HG02678 (cell line): Measurements from ENCODE around the gene RND2.
"Not testable (repeated sequence)": the region's sequence is repeated elsewhere in the genome, so short reads cannot be mapped to it uniquely, and the experiment has no call there.

Experiments
- ATAC-seq: cut with Tn5 transposase; IDR thresholded peaks from one replicate; pipeline ENCODE4 v1.9.1; 2021; ENCODE audit warnings: mild to moderate bottlenecking, moderate library complexity; ENCODE audit not compliant: unreplicated experiment

The RND2 gene

DNA sequence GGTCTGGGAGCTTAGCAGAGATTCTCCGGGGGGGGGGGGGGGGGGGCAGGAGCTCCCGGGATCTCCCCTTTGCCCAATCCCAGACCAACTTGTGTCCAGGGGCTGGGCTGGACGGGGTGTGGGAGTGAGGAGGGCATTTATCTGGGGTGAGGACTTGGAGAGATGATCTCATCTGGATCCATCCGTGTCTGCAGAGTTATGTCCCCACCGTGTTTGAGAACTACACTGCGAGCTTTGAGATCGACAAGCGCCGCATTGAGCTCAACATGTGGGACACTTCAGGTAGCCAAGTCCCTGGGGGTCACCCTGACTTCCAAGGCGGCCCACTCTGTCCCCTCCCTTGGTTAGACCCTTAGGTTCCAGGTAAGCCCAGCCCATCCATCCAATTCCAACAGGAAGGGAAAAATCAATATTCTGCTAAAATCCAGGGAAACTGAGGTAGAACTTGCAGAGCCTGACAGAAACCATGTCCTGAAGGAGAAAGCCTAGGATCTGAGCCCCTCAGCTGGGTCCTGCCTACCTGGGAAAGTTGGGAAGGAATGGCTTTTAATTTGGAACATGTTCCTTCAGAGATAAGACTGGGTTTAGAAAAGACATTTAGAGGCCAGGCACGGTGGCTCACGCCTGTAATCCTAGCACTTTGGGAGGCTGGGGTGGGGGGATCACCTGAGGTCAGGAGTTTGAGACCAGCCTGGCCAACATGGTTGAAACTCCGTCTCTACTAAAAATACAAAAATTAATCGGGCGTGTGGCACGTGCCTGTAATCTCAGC is 921 bp downstream of the RND2 start:
- ATAC-seq: no peak

DNA sequence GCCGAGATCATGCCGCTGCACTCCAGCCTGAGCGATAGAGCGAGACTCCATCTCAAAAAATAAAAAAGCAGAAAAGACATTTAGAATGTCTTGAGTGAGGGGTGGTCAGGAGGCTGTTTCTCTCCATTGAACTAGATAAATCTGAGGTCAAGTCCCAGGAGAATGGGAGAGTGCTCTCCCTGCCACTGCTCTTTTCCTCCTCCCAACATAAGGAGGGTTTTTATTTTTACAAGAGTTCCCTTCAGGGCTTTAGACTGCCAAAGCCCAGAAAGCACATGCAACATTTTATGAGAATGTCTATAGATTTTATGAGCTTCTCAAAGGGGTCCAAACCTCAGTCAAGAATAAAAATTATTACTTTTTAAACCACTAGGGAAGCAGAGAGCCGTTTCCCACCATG is 1.6 kb downstream of the RND2 start:
- ATAC-seq: no peak

DNA sequence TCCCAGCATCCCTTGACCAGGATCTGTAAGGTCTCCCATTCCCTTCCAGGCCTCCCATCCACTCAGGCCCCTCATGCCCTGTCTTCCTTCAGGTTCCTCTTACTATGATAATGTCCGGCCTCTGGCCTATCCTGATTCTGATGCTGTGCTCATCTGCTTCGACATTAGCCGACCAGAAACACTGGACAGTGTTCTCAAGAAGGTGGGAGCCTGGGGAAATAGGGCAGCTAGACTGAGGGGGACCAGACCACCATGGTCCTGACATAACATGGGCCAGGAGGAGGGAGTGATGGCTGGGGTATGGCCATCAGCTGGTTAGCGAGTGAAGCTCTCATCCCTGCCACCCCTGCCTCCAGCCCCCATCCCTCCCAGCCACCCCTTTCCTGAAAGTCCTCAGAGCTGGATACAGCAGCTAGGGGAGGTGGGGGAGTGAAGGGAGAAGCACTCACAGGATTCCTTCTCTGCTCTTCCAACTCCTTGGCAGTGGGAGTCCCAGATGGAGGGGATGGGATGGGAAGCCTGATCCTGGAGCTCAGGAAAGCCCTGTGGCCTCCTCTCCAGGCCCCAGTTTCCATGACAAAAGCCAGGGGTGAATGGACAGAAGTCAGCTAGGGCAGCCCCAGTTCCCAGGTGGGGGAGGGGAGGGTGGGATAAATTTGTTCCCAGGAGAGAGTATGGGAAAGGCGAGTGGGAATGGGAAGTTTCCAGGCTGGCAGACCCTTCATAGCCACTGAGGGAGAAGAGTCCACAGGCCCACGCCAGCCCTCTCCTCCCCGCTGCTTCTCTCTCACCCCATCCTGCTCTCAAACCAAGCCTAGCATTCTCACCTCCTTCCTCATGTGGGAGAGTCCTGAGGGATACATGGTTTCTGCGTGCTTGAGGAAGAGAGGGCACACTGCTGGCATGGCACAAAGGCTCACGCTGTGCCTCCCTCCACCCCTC is 2.3 kb downstream of the RND2 start:
- no peak for ATAC-seq

DNA sequence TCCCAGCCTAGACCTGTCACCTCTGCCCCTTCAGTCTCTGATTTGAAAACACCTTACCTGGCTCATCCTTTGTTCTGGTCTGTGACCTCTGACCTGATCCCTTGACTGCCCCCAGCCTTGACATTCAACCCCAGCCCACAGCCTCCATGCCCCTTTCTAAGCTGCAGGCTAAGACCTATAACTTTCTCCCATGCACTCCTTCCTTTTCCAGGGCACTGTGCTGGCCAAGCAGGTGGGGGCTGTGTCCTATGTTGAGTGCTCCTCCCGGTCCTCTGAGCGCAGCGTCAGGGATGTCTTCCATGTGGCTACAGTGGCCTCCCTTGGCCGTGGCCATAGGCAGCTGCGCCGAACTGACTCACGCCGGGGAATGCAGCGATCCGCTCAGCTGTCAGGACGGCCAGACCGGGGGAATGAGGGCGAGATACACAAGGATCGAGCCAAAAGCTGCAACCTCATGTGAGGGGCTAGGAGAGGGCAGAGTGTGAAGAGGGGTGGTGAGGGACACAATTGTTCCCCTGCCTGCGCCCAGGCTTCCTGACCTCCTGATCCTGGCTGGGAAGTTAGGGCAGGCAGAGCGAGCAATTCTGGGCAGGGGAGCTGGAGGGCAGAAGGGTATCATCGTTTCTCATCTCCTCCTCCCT is 3.3 kb downstream of the RND2 start:
- no peak for ATAC-seq

DNA sequence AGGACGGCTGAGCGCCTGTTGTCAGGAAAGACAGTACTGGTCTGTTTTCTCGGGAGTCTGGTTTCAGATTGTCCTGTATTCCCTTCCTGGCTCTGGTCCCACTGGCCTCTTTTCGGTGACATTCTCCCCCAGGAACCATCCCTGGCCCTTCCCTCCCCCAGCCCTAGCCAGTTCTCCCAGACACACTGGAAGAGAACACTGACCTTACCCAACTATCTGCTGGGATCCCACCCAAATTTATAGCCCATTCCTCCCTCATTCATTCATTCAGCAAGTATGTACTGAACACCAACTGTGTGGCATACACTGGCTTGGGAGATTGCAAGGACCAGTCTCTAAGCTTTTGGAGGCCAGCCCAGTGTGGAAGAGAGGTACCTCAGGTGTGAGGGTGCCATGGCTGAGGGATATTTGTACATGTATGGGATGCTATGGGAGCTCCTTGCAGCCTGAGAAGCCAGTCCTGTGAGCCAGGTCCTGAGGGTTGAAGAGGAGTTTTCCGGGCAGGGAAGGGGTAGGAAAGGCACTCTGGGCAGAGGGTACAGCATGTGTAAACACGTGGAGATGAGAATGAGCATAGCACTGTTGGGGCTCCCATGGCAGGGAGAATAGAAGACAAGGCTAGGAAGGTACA is 5.2 kb downstream of the RND2 start:
- no peak for ATAC-seq

DNA sequence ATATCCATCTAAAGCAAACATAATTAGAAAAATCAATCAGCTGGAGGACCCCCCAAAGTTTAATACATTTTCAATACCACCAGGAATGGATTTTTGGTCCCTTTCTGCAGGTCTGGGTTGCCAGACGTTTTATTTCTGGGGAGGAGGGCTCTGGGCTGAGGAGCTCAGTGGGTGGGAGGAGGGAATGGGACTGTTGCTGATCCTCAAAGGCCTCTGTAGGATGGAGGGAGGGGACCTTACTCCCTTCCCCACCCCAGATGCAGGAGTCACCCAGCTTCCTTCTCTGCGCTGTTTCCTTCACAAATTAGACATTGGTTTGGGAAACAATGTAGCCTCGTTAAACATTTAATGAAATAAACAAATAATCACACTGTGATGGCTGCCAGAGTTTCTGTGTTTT is 6.6 kb downstream of the RND2 start:
- ATAC-seq: no peak

DNA sequence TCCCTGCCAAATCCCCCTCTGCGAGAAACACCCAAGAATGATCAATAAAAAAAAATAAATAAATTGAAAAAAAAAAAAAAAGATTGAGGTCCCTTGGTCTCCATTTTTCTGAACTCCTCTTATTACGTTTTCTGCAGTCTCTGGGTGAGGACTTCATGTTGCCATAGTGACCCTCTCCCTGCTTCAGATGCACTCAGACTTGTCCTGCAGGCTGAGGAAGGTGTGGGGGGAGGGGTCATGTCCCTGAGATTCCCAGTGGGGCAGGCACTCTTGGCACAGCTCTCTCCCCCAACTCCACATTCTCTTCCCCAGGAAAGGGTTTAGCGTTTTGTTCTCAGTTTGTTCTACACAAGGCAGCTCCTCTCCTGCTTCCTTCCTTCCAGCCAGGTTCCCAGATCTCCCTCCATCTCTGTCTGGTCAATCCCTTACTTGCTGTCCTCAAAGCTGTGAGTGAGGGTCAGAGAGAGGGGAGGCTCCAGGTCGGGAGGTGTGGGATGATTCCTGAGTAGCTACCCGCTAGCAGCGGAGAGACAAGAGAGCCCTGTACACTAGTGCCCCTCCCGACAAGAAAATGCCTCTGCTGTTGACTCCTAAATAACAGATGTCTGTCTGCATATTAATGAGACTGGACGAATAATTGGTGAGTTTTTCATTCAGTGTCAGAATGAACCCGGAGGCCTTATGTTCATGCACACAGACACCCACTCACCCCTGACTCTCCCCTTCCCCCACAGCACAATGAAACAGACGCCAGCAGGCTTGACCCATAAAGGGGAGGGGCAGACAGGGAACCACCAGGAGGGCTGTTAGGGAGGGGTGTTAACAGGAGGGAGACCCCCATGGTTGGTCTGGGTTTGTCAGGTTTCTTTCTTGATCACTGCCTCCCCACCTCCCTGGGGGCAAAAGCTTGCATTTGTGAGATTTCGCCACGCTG is 9.2 kb downstream of the RND2 start:
- ATAC-seq: no peak

DNA sequence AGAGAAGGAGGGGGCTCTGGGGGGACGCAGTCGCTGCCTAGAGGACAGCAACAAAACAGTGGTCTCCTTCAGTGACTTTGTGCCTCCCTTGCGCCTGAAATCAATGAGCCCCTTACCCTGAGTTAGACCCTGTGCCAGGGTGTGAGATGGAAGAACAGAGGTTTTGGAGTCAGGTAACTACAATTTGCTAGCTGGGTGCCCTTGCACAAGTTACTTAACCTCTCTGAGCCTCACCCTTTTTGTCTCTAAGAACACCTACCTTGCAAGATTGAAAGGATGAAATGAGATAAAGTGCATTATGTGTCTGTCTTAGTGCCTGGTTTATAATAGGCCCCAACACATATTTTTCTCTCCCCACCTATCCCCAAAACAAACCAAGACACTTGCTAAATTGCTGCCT is 9.9 kb downstream of the RND2 start:
- no peak for ATAC-seq

DNA sequence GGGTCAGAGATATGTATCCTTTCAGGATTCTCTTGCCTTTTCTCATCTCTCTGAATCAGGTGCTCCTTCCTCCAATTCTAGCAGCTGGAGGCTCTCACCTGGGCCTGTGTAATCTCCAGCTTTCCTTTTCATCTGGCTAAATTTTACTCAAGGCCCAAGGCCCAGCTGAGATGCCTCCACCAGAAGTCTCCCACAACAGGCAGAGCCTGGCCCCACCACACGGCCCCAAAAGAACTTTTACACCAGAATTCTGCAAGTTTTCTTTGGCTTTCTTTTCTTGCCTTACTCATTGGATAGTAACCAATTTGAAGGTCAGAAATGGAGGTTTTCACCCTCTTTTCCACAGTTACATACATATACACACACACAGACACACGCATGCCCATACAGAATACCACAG is 14.6 kb downstream of the RND2 start:
- ATAC-seq: no peak

DNA sequence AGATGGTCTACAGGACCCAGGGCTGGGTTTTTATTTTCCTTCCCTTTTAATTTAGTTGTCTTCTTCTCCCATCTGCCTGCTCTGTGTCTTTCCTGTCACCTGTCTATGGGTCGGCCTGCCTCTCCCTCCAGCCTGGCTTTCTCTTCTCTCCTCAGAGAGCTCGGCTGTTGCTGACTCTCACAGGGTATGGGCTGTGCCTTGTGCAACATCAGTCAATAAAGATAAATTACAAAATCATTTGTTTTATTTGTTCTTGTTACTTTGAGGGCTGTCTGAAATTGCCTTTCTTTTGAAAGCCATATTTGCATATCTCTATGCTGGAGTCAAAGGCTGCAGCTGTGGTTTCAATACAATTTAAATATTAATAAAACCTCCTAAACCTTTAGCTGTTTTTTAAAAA is 15.6 kb downstream of the RND2 start:
- ATAC-seq: no peak

DNA sequence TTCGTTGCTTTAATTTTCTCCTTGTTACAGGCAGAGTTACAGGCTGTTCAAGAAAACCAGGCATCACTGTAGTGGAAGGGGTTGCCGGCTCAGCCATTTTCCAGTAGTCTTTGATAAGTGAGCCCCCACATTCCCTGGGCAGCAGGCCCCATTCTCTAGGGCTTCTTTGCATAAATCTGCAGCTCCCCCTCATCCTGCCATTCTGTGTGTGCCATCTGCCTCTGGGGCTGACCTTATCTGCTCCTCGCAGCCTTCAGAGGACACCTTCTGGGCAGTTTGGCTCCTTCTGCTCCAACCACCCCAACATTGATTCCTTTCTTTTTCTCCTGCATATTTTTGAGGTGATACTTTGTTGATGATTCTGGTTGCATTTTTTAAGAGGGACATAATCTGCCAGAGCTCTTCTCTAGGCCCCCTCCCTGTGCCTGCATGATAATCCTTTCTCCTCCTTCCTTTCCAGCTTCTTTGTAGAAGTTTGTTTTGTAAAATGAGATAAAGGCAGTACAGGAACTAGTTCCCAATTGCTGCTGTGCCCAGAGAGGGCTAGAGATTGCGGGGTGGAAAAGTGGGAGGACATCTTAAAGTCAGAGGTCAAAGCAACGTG is 17.1 kb downstream of the RND2 start:
- no peak for ATAC-seq

DNA sequence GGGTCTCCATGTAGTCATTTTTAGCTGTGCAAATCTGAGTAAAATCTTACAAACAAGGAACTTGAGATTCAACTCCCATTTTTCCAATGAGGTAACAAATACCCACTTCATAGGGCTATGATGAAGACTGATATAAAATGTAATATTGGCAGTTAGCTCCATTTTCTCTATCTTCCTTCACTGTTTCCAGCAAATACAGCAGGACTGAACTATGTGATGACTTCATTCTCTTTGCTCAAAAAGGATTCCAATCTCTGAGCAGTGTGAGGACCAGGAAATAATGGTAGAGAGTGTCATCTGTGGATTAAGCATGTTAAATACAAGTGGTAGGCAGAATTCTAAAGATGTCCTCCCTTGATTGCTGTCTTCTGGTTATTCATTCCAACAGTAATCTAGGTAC is 18.3 kb downstream of the RND2 start:
- no peak for ATAC-seq

DNA sequence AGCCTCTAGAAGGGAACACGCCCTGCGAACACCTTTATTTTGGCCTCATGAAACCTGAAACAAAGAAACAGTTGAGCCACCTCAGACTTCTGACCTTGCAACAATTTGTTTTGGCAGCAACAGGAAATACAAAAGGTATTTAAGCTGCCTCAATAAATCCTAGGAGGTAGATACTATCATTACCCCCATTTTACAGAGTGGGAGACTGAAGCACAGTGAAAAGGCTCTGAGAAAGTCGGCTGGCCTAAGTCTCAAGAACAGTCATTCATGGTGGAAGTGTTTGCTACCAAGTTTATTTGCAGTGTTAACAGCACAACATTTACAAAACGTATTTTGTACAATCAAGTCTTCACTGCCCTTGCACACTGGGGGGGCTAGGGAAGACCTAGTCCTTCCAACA is 19.0 kb downstream of the RND2 start:
- ATAC-seq: no peak

DNA sequence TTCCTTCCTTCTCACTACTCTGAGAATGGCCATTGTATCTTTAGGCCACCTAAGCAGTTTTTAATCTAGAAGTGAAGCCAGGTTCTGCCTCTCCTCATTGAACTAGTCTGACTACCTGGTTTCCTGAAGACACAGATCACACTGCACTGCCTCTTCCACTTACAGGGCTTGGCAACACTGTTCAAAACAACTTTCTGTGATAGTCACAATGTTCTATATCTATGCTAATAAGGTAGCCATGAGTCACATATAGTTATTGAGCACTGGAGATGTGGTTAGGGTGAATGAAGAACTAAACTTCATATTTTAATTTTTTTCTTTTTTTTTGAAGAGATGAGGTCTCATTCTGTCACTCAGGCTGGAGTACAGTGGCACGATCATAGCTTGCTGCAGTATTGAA is 26.9 kb downstream of the RND2 start:
- no peak for ATAC-seq

DNA sequence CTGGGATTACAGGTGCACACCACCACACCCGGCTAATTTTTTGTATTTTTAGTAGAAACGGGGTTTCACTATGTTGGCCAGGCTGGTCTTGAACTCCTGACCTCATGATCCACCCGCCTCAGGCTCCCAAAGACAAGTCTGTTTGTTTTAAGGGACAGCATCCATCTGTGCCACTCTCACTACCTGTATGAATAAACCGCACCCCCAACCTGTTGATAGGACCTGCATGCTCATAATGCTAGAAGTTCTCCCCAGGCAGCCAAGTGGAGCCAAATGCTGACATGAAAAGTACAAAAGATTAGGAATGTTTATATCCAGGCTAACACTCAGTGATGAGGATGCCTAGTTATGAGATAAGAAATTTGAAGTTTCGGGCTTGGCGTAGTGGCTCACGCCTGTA is 28.0 kb downstream of the RND2 start:
- not testable (repeated sequence) for ATAC-seq

DNA sequence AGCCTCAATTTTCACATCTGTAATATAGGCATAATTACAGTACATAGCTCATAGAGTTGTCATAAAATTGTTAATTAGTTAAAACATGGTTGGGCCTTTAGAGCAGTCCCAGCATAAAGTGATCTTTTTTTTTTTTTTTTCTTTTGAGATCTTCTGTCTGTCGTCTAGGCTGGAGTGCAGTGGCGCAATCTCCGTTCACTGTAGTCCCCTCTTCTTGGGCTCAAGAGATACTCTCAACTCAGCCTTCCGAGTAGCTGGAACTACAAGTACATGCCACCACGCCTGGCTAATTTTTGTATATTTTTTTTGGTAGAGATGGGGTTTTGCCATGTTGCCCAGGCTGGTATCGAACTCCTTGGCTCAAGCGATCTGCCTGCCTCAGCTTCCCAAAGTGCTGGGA is 31.0 kb downstream of the RND2 start:
- no peak for ATAC-seq

DNA sequence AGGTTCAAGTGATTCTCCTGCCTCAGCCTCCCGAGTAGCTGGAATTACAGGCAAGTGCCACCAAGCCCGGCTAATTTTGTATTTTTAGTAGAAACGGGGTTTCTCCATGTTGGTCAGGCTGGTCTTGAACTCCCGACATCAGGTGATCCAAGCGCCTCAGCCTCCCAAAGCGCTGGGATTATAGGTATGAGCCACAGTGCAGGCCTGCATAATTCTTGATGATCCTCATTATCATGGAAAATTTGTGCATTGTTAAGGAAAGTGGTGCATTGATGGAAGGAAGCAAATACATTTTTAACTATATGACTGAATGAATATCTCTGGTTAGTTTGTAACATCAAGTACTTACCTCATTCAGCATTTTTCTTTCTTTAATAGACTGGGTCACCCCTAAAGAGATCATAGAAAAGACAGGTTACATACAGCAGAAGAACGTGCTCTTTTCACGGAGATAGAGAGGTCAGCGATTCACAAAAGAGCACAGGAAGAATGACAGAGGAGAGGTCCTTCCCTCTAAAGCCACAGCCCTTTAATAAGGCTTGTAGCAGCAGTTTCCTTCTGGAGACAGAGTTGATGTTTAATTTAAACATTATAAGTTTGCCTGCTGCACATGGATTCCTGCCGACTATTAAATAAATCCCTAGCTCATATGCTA is 38.1 kb downstream of the RND2 start:
- no peak for ATAC-seq

DNA sequence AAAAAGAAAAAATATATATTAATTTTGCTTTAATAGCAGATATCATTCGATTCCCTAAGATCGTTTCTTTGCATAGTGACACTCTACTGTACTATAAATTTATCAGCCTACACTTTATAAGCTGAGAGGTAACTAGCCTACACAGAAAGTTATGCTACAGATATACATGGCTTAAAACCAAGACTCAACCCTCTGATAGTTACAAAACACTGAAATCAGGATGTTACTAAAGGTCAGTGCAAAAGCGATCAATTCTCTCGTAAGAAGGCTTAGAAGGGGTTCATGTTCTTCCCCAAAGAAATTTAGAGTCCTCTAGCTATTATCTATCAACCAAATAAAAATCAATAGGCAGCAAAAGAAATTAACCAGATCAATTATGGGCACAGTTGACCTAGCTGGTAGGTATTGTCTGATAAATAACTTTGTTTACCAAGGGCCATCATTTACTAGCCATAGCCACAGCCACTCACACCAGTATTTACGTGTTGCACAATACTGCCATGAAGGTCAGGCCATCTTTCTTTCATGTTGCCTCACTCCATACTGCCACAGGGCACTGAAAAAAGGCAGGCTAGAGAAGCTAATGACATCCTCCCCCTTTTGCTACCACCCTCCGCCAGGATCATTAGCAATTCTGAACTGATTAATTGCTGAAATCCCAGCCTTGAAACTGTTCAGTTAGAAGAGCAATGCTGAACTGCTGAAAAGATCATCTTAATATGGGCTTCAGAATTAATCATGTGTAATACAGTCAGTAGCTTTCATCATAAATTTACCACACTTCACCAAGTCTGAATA is 43.7 kb downstream of the RND2 start:
- ATAC-seq: no peak
